IMR-90 (cell line): ENCODE results near the gene CRIM1. TPM values are rescaled to one million over a fixed set of nuclear protein-coding genes. Genes with fewer than 3 reads are reported as not detected.

Source experiments
- ATAC-seq: fragments of 200-7000 bp; cut with Tn5 transposase; 2 replicates; pipeline ENCODE4 v1.9.1; 2020; ENCODE audit warnings: low read depth, mild to moderate bottlenecking, moderate library complexity
- BruUV-seq: library from RNA; stranded (reverse); fragments of 400-500 nt; replicated peaks from 2 replicates; lab custom pipeline; 2021; lab: Mats Ljungman, UMichigan
- CTCF ChIA-PET: fragments of 300-600 bp; formaldehyde crosslinking; extraction: SDS; loops from one replicate; lab custom pipeline; 2021; ENCODE audit warnings: antibody characterized with exemption; lab: Yijun Ruan, JAX
- POLR2A ChIA-PET: fragments of 300-600 bp; sonication (Branson Sonifier 250); formaldehyde crosslinking; loops from one replicate; lab custom pipeline; 2022; ENCODE audit warnings: antibody characterized with exemption; ENCODE audit not compliant: unreplicated experiment; lab: Charles Lee
- DNase-seq: peaks from one replicate; pipeline ENCODE4 v3.0.0; 2013
- H2AFZ ChIP-seq: replicated peaks from 2 replicates; pipeline ENCODE3; 2013; ENCODE audit warnings: low read length, mild to moderate bottlenecking; ENCODE audit not compliant: poor library complexity
- H2AK5ac ChIP-seq: 2 replicates; pipeline ENCODE4 v1.6.1; 2013; ENCODE audit warnings: low read depth, low read length, inconsistent platforms
- H2AK9ac ChIP-seq: replicated peaks from 2 replicates; pipeline ENCODE3; 2013; ENCODE audit warnings: mild to moderate bottlenecking, low read depth, low read length, moderate library complexity; ENCODE audit not compliant: poor library complexity
- H2BK120ac ChIP-seq: 2 replicates; pipeline ENCODE4 v1.6.1; 2013; ENCODE audit warnings: low read depth, low read length, inconsistent platforms
- H2BK15ac ChIP-seq: 3 replicates; pipeline ENCODE4 v1.6.1; 2013; ENCODE audit warnings: low read depth, low read length, inconsistent platforms
- H2BK20ac ChIP-seq: 2 replicates; pipeline ENCODE4 v1.6.1; 2013; ENCODE audit warnings: low read depth, mild to moderate bottlenecking, inconsistent platforms, low read length, moderate library complexity
- H2BK5ac ChIP-seq: 2 replicates; pipeline ENCODE4 v1.6.1; 2013; ENCODE audit warnings: mild to moderate bottlenecking, low read depth, low read length, inconsistent platforms; ENCODE audit not compliant: poor library complexity, severe bottlenecking
- H3K14ac ChIP-seq: replicated peaks from 2 replicates; pipeline ENCODE4 v1.6.1; 2013; ENCODE audit warnings: low read depth, low read length, inconsistent platforms
- H3K18ac ChIP-seq: 2 replicates; pipeline ENCODE4 v1.6.1; 2013; ENCODE audit warnings: low read depth, low read length, control low read depth
- H3K23ac ChIP-seq: 2 replicates; pipeline ENCODE4 v1.6.1; 2013; ENCODE audit warnings: low read depth, low read length, inconsistent platforms
- H3K27ac ChIP-seq: 2 replicates; pipeline ENCODE4 v1.5.1; 2013; ENCODE audit warnings: mild to moderate bottlenecking, control low read depth, low read length; ENCODE audit not compliant: insufficient read depth
- H3K27me3 ChIP-seq: 2 replicates; pipeline ENCODE4 v1.6.1; 2013; ENCODE audit warnings: low read length; ENCODE audit not compliant: control insufficient read depth, insufficient read depth
- H3K36me3 ChIP-seq: 2 replicates; pipeline ENCODE4 v1.6.1; 2013; ENCODE audit warnings: low read length, mixed read lengths; ENCODE audit not compliant: control insufficient read depth, insufficient read depth
- H3K4ac ChIP-seq: 2 replicates; pipeline ENCODE4 v1.6.1; 2013; ENCODE audit warnings: low read depth, low read length, inconsistent platforms
- H3K4me1 ChIP-seq: 2 replicates; pipeline ENCODE4 v1.6.1; 2013; ENCODE audit warnings: low read length, mixed read lengths; ENCODE audit not compliant: control insufficient read depth, insufficient read depth
- H3K4me2 ChIP-seq: 2 replicates; pipeline ENCODE4 v1.6.1; 2013; ENCODE audit warnings: low read depth, mild to moderate bottlenecking, control low read depth, low read length, moderate library complexity
- H3K4me3 ChIP-seq: 2 replicates; pipeline ENCODE4 v1.5.1; 2013; ENCODE audit warnings: low read depth, mild to moderate bottlenecking, control low read depth, low read length, moderate library complexity; ENCODE audit not compliant: insufficient read depth
- H3K56ac ChIP-seq: 2 replicates; pipeline ENCODE4 v1.6.1; 2013; ENCODE audit warnings: low read length, inconsistent platforms; ENCODE audit not compliant: insufficient read depth; ENCODE audit errors: extremely low read depth
- H3K79me1 ChIP-seq, 2 experiments: 2 replicates each; pipeline ENCODE4 v1.6.1; 2013; ENCODE audit warnings: low read length in 2 of 2, inconsistent platforms in 1 of 2, low read depth in 1 of 2
- H3K9ac ChIP-seq: 2 replicates; pipeline ENCODE4 v1.6.1; 2013; ENCODE audit warnings: low read depth, low read length, control low read depth
- H3K9me1 ChIP-seq: 2 replicates; pipeline ENCODE4 v1.6.1; 2013; ENCODE audit warnings: low read length, inconsistent platforms; ENCODE audit not compliant: insufficient read depth
- H3K9me3 ChIP-seq: 2 replicates; pipeline ENCODE4 v1.6.1; 2013; ENCODE audit warnings: low read length; ENCODE audit not compliant: control insufficient read depth, insufficient read depth
- H4K20me1 ChIP-seq: 2 replicates; pipeline ENCODE4 v1.6.1; 2013; ENCODE audit warnings: low read length, inconsistent platforms; ENCODE audit not compliant: insufficient read depth
- H4K5ac ChIP-seq: 2 replicates; pipeline ENCODE4 v1.6.1; 2013; ENCODE audit warnings: mild to moderate bottlenecking, low read depth, low read length, control low read depth
- H4K8ac ChIP-seq, 2 experiments: 2 replicates each; pipeline ENCODE4 v1.6.1; 2013; ENCODE audit warnings: low read depth in 2 of 2, low read length in 2 of 2, control low read depth in 1 of 2, inconsistent platforms in 1 of 2
- H4K91ac ChIP-seq: 2 replicates; pipeline ENCODE4 v1.6.1; 2013; ENCODE audit warnings: low read depth, low read length, inconsistent platforms; ENCODE audit not compliant: insufficient read depth
- BHLHE40 ChIP-seq: fragments of 150-350 bp; IDR thresholded peaks from 2 replicates; pipeline ENCODE4 v1.6.1; 2016; ENCODE audit warnings: mild to moderate bottlenecking, low read depth, low read length
- CEBPB ChIP-seq: IDR thresholded peaks from 2 replicates; pipeline ENCODE4 v1.6.1; 2012; ENCODE audit warnings: low read depth, low read length, improper control_type of control experiment
- CHD1 ChIP-seq: IDR thresholded peaks from 2 replicates; pipeline ENCODE4 v1.6.1; 2012; ENCODE audit warnings: low read depth, low read length, improper control_type of control experiment
- FOS ChIP-seq: fragments of 150-350 bp; IDR thresholded peaks from 2 replicates; pipeline ENCODE4 v1.6.1; 2016; ENCODE audit warnings: low read depth, low read length
- MAFK ChIP-seq: IDR thresholded peaks from 2 replicates; pipeline ENCODE4 v1.6.1; 2012; ENCODE audit warnings: low read depth, low read length, improper control_type of control experiment
- MAZ ChIP-seq: IDR thresholded peaks from 2 replicates; pipeline ENCODE4 v1.6.1; 2012; ENCODE audit warnings: low read depth, mild to moderate bottlenecking, low read length, improper control_type of control experiment, moderate library complexity, borderline replicate concordance
- MXI1 ChIP-seq: IDR thresholded peaks from 2 replicates; pipeline ENCODE4 v1.6.1; 2012; ENCODE audit warnings: low read depth, mild to moderate bottlenecking, low read length, moderate library complexity, borderline replicate concordance
- NFE2L2 ChIP-seq: fragments of 150-350 bp; IDR thresholded peaks from 2 replicates; pipeline ENCODE4 v1.6.1; 2016; ENCODE audit warnings: low read depth, mild to moderate bottlenecking, low read length
- RAD21 ChIP-seq: IDR thresholded peaks from 2 replicates; pipeline ENCODE4 v1.6.1; 2012; ENCODE audit warnings: low read length, improper control_type of control experiment
- RCOR1 ChIP-seq: IDR thresholded peaks from 2 replicates; pipeline ENCODE4 v1.6.1; 2012; ENCODE audit warnings: mild to moderate bottlenecking, low read length, improper control_type of control experiment; ENCODE audit not compliant: insufficient replicate concordance
- RFX5 ChIP-seq: IDR thresholded peaks from 2 replicates; pipeline ENCODE4 v1.8.0; 2012; ENCODE audit warnings: low read depth, mild to moderate bottlenecking, low read length, moderate library complexity
- SMC3 ChIP-seq: fragments of 150-350 bp; IDR thresholded peaks from 2 replicates; pipeline ENCODE4 v1.6.1; 2016; ENCODE audit warnings: low read depth, mild to moderate bottlenecking, antibody characterized with exemption, low read length, moderate library complexity
- WGBS, 2 experiments: methylation state at CpG; one replicate each; pipeline versions ENCODE4 v1.1.5 to v1.1.7; 2013; ENCODE audit warnings: missing lambda C conversion rate in 2 of 2; ENCODE audit not compliant: insufficient read length in 1 of 2; ENCODE audit errors: extremely low coverage in 2 of 2; 5-methylcytosine and 5-hydroxymethylcytosine counted together
- dilution Hi-C: fragments of 300-500 bp; cut with HindIII; formaldehyde crosslinking; loops from one replicate; pipeline ENCODE4 v1.14.3; 2018; ENCODE audit warnings: low sequenced_read_pairs; ENCODE audit not compliant: unreplicated experiment
- in situ Hi-C: fragments of 300-500 bp; cut with MboI; formaldehyde crosslinking; loops from 3 replicates; pipeline ENCODE4 v1.14.3; 2019; ENCODE audit warnings: low sequenced_read_pairs, inconsistent platforms, mixed read lengths
- intact Hi-C: fragments of 100-400 bp; cut with micrococcal nuclease; formaldehyde crosslinking; loops from 2 replicates; pipeline ENCODE4 v1.10.0; 2022
- polyA plus RNA-seq, 3 experiments: library from polyadenylated mRNA; depleted of rRNA; stranded (reverse); fragments of >200 nt; gene quantifications; 2 replicates each; pipeline ENCODE4 v1.2.3, GENCODE V29; 2012; ENCODE audit warnings: low replicate concordance in 1 of 3
- total RNA-seq: library from RNA; depleted of rRNA; stranded (reverse); fragments of >200 nt; gene quantifications from 2 replicates; pipeline ENCODE4 v1.2.3, GENCODE V29; 2012
- TF ChIP-seq, protein P1 (sequence below): fragments of 150-350 bp; IDR thresholded peaks from 2 replicates; pipeline ENCODE4 v1.6.1; 2016; ENCODE audit warnings: low read depth, mild to moderate bottlenecking, low read length, moderate library complexity, borderline replicate concordance
- TF ChIP-seq, protein P2 (sequence below): fragments of 150-350 bp; IDR thresholded peaks from 2 replicates; pipeline ENCODE4 v1.6.1; 2017; ENCODE audit warnings: mild to moderate bottlenecking, antibody characterized with exemption, low read length, low read depth
- TF ChIP-seq, protein P3 (sequence below): conservative IDR thresholded peaks from 2 replicates; pipeline ENCODE4 v1.5.1; 2012; ENCODE audit warnings: mild to moderate bottlenecking, low read depth, low read length, improper control_type of control experiment

The CRIM1 gene
- total and polyA plus RNA-seq, 2 of the 4 experiments (the other 2 are of a cell fraction), result 285 to 490 TPM

DNA sequence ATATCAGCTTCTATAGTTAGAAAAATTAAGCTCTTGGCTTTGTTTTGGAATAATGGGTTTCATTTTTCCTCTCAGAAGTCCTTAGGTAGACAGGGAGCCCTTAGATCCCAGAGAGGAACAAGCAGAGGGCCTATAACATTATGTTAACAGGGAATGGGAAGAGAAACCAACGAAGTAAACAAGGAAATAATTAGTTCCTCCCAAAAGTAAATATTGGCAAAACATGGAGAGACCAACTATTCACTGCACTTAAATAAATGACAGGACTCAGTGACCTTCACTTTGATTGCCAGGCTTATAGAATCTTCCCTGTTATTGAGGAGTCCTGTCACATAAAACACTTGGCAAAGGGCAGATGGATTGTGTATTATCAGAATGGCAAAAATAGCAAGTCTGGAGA lies 5.3 kb downstream of the CRIM1 start:
- H3K36me3 ChIP-seq, result peaks cover 7% of the 10 kb centered on the region; the same call in 1 of the 2 replicates
- no peak for TF ChIP-seq SMC3
- no peak for TF ChIP-seq BHLHE40
- TF ChIP-seq, protein P1, sequence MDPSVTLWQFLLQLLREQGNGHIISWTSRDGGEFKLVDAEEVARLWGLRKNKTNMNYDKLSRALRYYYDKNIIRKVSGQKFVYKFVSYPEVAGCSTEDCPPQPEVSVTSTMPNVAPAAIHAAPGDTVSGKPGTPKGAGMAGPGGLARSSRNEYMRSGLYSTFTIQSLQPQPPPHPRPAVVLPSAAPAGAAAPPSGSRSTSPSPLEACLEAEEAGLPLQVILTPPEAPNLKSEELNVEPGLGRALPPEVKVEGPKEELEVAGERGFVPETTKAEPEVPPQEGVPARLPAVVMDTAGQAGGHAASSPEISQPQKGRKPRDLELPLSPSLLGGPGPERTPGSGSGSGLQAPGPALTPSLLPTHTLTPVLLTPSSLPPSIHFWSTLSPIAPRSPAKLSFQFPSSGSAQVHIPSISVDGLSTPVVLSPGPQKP, result no peak
- no peak for TF ChIP-seq NFE2L2
- no peak for TF ChIP-seq FOS
- no peak for TF ChIP-seq CEBPB
- no peak for TF ChIP-seq MAFK
- TF ChIP-seq CHD1, result no peak
- no peak for TF ChIP-seq RCOR1
- no peak for TF ChIP-seq RFX5
- TF ChIP-seq, protein P2, sequence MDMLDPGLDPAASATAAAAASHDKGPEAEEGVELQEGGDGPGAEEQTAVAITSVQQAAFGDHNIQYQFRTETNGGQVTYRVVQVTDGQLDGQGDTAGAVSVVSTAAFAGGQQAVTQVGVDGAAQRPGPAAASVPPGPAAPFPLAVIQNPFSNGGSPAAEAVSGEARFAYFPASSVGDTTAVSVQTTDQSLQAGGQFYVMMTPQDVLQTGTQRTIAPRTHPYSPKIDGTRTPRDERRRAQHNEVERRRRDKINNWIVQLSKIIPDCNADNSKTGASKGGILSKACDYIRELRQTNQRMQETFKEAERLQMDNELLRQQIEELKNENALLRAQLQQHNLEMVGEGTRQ, result no peak
- TF ChIP-seq, protein P3, sequence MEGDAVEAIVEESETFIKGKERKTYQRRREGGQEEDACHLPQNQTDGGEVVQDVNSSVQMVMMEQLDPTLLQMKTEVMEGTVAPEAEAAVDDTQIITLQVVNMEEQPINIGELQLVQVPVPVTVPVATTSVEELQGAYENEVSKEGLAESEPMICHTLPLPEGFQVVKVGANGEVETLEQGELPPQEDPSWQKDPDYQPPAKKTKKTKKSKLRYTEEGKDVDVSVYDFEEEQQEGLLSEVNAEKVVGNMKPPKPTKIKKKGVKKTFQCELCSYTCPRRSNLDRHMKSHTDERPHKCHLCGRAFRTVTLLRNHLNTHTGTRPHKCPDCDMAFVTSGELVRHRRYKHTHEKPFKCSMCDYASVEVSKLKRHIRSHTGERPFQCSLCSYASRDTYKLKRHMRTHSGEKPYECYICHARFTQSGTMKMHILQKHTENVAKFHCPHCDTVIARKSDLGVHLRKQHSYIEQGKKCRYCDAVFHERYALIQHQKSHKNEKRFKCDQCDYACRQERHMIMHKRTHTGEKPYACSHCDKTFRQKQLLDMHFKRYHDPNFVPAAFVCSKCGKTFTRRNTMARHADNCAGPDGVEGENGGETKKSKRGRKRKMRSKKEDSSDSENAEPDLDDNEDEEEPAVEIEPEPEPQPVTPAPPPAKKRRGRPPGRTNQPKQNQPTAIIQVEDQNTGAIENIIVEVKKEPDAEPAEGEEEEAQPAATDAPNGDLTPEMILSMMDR, result no peak
- no peak for TF ChIP-seq MXI1
- no peak for TF ChIP-seq RAD21
- TF ChIP-seq MAZ, result no peak
- CTCF ChIA-PET, result no interaction called here
- no peak overlapping the region for H4K91ac ChIP-seq
- in situ Hi-C loops (no loop called here), intact Hi-C loops (no loop called here), dilution Hi-C loops (no loop called here)
- H3K79me1 ChIP-seq, result peaks cover 0 to 13% of the 10 kb centered on the region in 2 experiments; a peak in 2 of 4 replicates
- no peak overlapping the region; the same call in 1 of the 2 replicates for H3K27ac ChIP-seq
- H2BK15ac ChIP-seq, result no peak overlapping the region
- H2AK5ac ChIP-seq, result no peak overlapping the region
- peak overlapping the region; percentile 86; the same call in 1 of the 2 replicates for H3K4me2 ChIP-seq
- H3K18ac ChIP-seq, result peak overlapping the region; percentile 38; the same call in 1 of the 2 replicates
- WGBS, 2 experiments, result no CpG with 5 or more reads among the region's 1 CpG
- no peak overlapping the region for H2AK9ac ChIP-seq
- peaks cover 94% of the 10 kb centered on the region for H4K20me1 ChIP-seq
- H2BK120ac ChIP-seq, result no peak overlapping the region
- no peaks in the 10 kb centered on the region for H3K27me3 ChIP-seq
- H4K5ac ChIP-seq, result no peak overlapping the region
- peak overlapping the region; percentile 85 for H2BK5ac ChIP-seq
- DNase-seq (no peak), ATAC-seq (no peak)
- no TSS peak for BruUV-seq
- H3K4ac ChIP-seq, result no peak overlapping the region; the same call in 1 of the 2 replicates
- POLR2A ChIA-PET, result no interaction called here
- H4K8ac ChIP-seq, result no peak overlapping the region
- H3K9ac ChIP-seq, result peak overlapping the region; percentile 39; the same call in 1 of the 2 replicates
- no peaks in the 10 kb centered on the region for H3K9me3 ChIP-seq
- H2AFZ ChIP-seq, result no peak overlapping the region
- H3K4me3 ChIP-seq, result no peak overlapping the region
- no peak overlapping the region for H3K56ac ChIP-seq
- H3K23ac ChIP-seq, result peak overlapping the region; percentile 67; the same call in 1 of the 2 replicates
- peaks cover 12% of the 10 kb centered on the region for H3K9me1 ChIP-seq
- peaks cover 35% of the 10 kb centered on the region for H3K4me1 ChIP-seq
- H2BK20ac ChIP-seq, result no peak overlapping the region
- H3K14ac ChIP-seq, result peak overlapping the region; percentile 2; the same call in 1 of the 2 replicates
